IPS-NIHi7 (cell line): ENCODE results near the gene E4F1.
A peak's percentile ranks its signal among the peaks of the same experiment; 100 is the strongest.

ENCODE experiments used
- DNase-seq: peaks from one replicate; pipeline ENCODE4 v3.0.0; 2012; ENCODE audit warnings: mixed read lengths; ENCODE audit errors: extremely low spot score

Gene E4F1

GRCh38 chr16:2223221-2223941 lies at the start of gene E4F1:
E4F1 (plus strand) TSS chr16:2223591; CDS start chr16:2223614, 23 bp downstream.
- DNase-seq, result peak; percentile 99

GRCh38 chr16:2173916-2174315 lies 49.5 kb upstream of the E4F1 start:
- no peak for DNase-seq

- no peak for DNase-seq
Observed at GRCh38 chr16:2174396-2175131, 48.8 kb upstream of the E4F1 start.

GRCh38 chr16:2175454-2175853 lies 47.9 kb upstream of the E4F1 start:
- no peak for DNase-seq

GRCh38 chr16:2176047-2176446 lies 47.3 kb upstream of the E4F1 start:
- no peak for DNase-seq

GRCh38 chr16:2177101-2177500 lies 46.3 kb upstream of the E4F1 start:
- no peak for DNase-seq

GRCh38 chr16:2177561-2177960 lies 45.8 kb upstream of the E4F1 start:
- no peak for DNase-seq

GRCh38 chr16:2178321-2179106 lies 44.9 kb upstream of the E4F1 start:
- peak; percentile 94 for DNase-seq

- no peak for DNase-seq
Observed at GRCh38 chr16:2179107-2179501, 44.3 kb upstream of the E4F1 start.

GRCh38 chr16:2179576-2179975 lies 43.8 kb upstream of the E4F1 start:
- DNase-seq, result no peak

- no peak for DNase-seq
Observed at GRCh38 chr16:2180461-2180860, 42.9 kb upstream of the E4F1 start.

- peak; percentile 57 for DNase-seq
Observed at GRCh38 chr16:2180962-2181923, 42.1 kb upstream of the E4F1 start.

GRCh38 chr16:2181952-2182351 lies 41.4 kb upstream of the E4F1 start:
- DNase-seq, result no peak

- no peak for DNase-seq
Observed at GRCh38 chr16:2183671-2184070, 39.7 kb upstream of the E4F1 start.

GRCh38 chr16:2184346-2184745 lies 39.0 kb upstream of the E4F1 start:
- no peak for DNase-seq

- no peak for DNase-seq
Observed at GRCh38 chr16:2184962-2185361, 38.4 kb upstream of the E4F1 start.

GRCh38 chr16:2186064-2186463 lies 37.3 kb upstream of the E4F1 start:
- DNase-seq, result no peak

- no peak for DNase-seq
Observed at GRCh38 chr16:2186505-2186904, 36.9 kb upstream of the E4F1 start.

GRCh38 chr16:2187212-2187611 lies 36.2 kb upstream of the E4F1 start:
- no peak for DNase-seq

GRCh38 chr16:2188395-2188794 lies 35.0 kb upstream of the E4F1 start:
- no peak for DNase-seq

- no peak for DNase-seq
Observed at GRCh38 chr16:2189252-2189893, 34.0 kb upstream of the E4F1 start.
